ENCODE results near the gene GPX4.

GPX4 gene

DNA sequence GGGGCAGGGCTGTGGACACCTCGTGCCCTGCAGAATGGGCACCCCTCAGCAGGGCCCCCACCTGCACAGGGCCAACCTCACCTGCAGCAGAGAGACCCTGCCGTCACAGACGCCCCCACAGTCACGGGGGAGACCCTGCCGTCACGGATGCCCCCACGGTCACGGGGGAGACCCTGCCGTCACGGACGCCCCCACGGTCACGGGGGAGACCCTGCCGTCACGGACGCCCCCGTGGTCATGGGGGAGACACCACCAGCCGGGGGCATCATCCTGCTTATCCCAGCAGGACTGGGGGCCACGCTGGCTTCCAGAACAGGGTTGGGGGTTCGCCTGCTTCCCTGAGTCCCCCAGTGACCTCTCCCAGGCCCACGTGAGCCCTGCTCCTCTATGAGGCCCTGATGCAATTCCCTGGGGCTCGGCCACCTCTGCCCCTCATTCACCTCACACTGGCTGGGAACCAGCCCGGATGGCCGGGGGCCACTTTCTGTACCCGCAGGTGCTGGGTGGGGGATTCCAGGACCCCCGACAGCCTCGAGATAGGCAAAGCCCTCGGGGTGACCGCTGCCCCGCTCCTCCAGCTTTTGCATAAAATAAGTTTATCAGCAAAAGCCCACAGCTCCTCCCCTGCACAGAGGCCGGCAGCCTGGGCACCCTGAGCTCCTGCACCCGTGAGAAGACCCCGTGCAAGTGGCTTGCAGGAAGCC lies 46.7 kb downstream of the GPX4 start:
- DNase-seq (ENCODE audit: low spot score) = no peak

DNA sequence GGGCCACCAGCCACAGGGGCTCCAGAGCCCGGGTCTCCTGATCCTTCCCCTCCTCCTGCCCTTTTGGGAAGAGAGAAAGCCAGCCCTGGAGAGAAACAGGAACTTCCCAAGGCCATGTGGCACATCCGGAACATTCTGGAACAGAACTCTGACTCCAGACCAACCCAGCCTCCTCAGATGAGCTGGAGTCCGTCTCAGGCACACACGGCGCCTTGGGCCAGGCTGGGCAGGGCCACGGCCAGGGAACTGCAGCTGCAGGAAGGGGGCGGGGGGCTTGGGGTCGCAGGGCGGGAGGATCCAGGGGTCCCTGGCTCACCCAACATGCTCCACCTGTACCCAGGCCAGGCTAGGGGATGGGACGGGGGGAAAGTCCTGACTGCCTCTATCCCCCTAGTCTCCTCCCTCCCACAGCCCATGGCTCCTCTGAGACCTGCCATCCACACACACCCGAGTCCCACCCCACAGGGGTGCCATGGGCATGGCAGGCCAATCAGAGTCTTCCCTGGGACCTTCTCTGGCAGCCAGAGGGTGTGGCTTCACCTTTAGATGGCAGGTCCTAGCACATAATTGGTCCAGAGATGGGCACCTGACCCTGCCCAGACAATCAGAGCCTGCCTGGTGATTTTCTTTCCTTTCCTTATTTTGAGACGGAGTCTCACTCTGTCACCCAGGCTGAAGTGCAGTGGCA lies 47.4 kb downstream of the GPX4 start:
- no peak for DNase-seq (ENCODE audit: low spot score)

DNA sequence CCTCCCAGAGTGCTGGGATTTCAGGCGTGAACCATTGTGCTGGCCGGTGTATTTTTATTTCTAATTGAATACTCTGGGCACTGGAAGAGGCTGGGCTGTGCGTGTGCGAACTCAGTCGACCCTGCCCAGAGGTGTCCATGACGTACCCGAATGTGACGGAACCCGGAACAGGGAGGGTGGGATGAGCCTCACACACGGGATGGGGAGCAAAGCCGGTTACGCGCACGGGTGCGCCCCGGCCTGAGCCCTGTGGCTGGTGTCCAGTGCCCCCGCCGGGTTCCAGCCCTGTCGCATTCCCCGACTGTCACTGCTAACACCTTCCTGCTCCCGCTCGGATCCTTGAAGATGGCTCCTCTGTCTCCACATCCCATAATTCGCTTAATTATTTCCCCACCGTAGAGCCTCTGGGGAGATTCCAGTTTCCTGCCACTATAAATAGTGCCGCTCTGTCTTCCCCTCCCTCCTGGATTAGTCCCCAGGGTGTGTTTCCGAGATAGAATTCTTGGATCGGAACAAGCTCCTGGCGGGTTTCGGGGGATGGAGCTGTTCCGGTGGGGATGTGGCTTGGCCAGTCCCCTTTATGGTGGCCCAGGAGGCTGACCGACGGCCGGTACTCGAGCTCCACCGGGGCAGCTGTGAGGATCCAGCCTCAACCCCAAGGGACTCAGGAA lies 48.3 kb downstream of the GPX4 start:
- DNase-seq (ENCODE audit: low spot score) = no peak

DNA sequence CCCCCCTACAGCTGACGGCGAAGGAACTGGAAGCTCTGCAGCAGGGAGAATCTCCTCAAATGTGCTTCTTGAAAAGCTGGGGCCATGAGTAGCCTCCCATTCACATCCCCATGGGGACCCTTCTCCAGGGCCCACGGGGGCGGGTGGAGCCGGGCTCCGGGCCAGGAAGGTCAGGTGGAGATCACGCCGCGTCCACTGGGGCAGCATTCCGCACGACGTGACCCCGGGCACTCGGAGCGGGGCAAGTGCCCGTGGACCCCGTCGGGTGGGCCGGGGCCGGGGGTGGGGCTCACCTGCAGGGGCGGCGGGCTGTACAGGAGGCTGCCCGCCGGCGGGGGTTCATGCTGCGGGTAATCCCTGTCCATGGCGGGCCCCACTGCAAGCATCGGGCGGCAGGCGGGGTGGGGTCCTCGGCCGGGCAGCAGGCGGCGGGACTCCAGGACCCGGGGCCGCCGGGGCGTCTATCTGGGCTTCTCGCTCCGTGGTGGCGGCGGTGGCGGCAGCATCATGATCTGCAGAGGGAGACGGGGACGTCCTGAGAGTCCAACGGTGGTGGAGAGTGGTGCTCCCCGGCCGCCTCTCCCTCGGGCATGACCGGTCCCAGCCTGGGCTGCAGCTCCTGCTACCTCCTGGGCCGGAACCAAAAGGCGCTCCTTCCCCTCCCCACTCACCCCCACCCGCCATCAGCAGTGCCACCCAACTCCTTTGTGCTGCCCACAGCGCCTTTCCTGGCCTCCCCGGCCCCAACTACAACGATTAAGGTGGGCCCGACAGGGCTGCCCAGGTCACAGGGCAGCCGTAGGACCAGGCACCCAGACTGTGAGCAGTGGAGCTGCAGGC lies 50.3 kb downstream of the GPX4 start:
- DNase-seq (ENCODE audit: low spot score) = no peak

DNA sequence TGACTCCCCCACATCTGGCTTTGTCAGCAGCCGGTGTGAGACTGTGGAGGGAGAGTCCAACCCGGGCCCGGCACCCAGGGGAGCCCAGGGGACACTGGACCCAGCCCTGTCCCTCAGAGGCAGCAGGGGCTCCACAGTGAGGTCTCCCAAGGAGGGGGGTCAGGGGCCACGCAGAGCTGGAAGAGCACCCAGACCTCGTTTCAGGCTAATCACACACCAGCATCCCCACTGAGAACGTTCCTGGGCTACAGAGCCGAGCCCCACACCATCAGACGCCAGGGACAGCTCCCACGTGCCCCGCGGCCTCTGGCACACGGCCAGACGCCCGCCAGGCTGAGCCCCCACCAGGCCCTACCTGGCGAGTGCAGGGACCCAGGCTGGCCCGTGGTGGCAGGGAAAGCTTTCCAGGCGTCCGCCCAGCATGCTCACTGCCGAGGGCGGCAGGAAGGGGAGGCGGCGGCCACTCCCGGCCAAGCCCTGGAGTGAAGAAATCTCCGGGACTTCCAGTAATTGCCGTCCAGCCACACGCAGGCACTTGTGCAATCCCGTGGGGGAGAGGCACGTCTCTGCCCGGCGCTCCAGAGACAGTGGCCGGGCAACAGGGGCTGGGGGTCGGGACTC lies 51.0 kb downstream of the GPX4 start:
- no peak for DNase-seq (ENCODE audit: low spot score)

DNA sequence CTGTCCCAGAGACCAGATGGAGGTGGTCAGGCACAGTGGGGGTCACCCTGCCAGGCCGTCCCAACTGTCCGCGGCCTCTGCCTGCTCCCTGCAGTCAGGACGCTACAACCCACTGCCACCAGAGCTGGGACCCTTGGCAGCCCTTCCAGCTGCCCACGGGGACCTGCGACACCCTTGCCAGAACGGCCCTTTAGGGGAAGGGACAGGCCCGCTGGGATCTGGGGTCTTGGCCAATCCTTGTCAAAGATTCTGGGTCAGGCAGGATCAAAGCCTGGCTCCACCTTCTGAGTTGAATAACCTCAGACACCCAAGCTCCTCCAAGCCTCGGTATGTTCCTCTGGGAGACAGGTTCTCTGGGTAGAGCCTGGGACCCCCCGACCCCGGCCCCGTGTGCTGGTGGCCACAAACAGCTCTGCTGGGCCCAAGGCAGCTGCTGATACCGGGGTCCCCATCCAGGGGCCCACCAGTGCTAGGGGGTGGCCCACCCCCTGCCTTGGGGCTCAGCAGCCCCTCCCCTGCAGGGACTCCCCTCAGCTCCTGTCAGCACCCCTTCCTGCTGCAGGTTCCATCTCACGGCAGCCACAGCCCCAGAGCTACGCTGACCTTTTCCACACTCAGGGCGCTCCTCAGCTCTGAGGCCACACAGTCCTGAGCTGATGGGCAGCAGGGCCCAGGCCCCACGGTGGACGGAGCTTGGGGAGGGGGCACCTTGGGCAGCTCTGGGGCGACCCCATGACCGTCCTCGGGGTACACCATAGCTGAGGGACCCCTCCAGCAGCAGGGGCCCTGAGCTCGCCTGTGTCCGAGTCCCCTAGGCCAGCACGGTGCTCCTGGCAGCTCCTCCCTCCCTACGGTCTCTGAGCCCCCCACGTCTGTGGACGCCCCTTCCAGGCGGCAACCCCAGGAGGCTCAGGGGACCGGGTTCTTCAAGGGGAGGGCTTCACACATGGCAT lies 51.8 kb downstream of the GPX4 start:
- DNase-seq (ENCODE audit: low spot score) = no peak
